Erythroblast (primary cell): ENCODE data around the gene MAB21L4.

Experiments
- GATA1 ChIP-seq: IDR thresholded peaks from 2 replicates; pipeline ENCODE4 v1.6.1; 2011; ENCODE audit warnings: low read depth, mild to moderate bottlenecking, control low read depth, low read length, moderate library complexity
- POLR2A ChIP-seq: IDR thresholded peaks from 2 replicates; pipeline ENCODE4 v1.6.1; 2011; ENCODE audit warnings: mild to moderate bottlenecking, low read length

DNA sequence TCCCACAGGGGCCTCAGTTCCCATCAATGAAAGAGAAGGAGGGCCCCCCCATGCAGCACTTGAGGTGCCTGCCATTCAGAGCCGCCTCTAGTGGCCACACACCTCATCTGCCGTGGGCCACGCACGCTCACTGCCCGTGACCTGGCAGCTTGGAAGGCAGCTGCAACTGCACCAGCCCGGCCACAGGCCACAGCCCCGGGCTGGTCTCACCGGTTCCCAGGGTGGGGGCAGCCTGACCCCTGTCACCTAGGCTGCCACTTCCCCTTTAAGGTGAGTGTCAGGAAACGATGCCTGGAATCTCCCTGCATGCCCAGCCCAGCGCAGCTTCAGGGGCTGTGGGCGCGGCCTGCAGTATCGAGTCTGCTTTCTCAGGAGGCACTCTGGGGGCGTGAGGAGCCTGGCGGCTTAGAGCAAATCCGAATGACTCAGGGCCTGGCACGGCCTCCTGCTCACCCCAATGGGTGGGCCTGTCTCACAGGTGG lies 2.6 kb downstream of the MAB21L4 start:
- TF ChIP-seq POLR2A (no peak), GATA1 (no peak)
